Measurements from ENCODE around the gene VWDE.

- TF ChIP-seq EZH2phosphoT487 (IDR thresholded peaks at IDR 0.05; ENCODE audit: insufficient read depth, low read depth) (no peak), EZH2 (IDR thresholded peaks at IDR 0.05; ENCODE audit: insufficient read depth, poor library complexity, severe bottlenecking) (no peak)
Measured at GRCh38 chr7:12434012-12434642, 30.5 kb upstream of the VWDE start.

Data from GM23248 (cell line).